ENCODE data around the gene WFDC6. TPM values are rescaled to one million over a fixed set of nuclear protein-coding genes. Genes with fewer than 3 reads are reported as not detected.

Gene WFDC6
- total RNA-seq, 1 experiment from 2014 or later: not detected

- Histone ChIP-seq H3K79me2 (ENCODE audit: low read length) (no peaks in the 10 kb centered on the region), H3K4me3 (ENCODE audit: low read length) (no peak overlapping the region), H4K20me1 (ENCODE audit: insufficient read depth, low read depth, low read length) (no peaks in the 10 kb centered on the region), H3K36me3 (ENCODE audit: insufficient read depth, low read length) (no peaks in the 10 kb centered on the region), H3K9me2 (replicated peaks; ENCODE audit: insufficient read depth, low read length) (no peaks in the 10 kb centered on the region), H3K27me3 (ENCODE audit: low read length) (no peaks in the 10 kb centered on the region), H2AFZ (ENCODE audit: low read length) (no peak overlapping the region), H3K27ac (ENCODE audit: low read length) (no peak overlapping the region), H3K9me3 (ENCODE audit: low read length) (no peaks in the 10 kb centered on the region), H3K9ac (ENCODE audit: low read length) (no peak overlapping the region), H3K4me2 (ENCODE audit: low read depth, low read length, poor library complexity, severe bottlenecking) (no peak overlapping the region), H3K4me1 (ENCODE audit: low read length) (no peaks in the 10 kb centered on the region)
- DNase-seq: no peak
These were observed 30.2 kb downstream of the WFDC6 start for GRCh38 chr20:45509091-45509490.

- Histone ChIP-seq H3K79me2 (ENCODE audit: low read length) (no peaks in the 10 kb centered on the region), H3K9me3 (ENCODE audit: low read length) (no peaks in the 10 kb centered on the region), H3K4me3 (ENCODE audit: low read length) (no peak overlapping the region), H3K36me3 (ENCODE audit: insufficient read depth, low read length) (no peaks in the 10 kb centered on the region), H3K4me1 (ENCODE audit: low read length) (no peaks in the 10 kb centered on the region), H3K4me2 (ENCODE audit: low read depth, low read length, poor library complexity, severe bottlenecking) (no peak overlapping the region), H4K20me1 (ENCODE audit: insufficient read depth, low read depth, low read length) (no peaks in the 10 kb centered on the region), H2AFZ (ENCODE audit: low read length) (no peak overlapping the region), H3K9ac (ENCODE audit: low read length) (no peak overlapping the region), H3K27ac (ENCODE audit: low read length) (no peak overlapping the region), H3K9me2 (replicated peaks; ENCODE audit: insufficient read depth, low read length) (no peaks in the 10 kb centered on the region), H3K27me3 (ENCODE audit: low read length) (no peaks in the 10 kb centered on the region)
- DNase-seq: no peak
These were observed 31.0 kb downstream of the WFDC6 start for GRCh38 chr20:45508068-45508886.

- Histone ChIP-seq H3K79me2 (ENCODE audit: low read length) (no peaks in the 10 kb centered on the region), H4K20me1 (ENCODE audit: insufficient read depth, low read depth, low read length) (no peaks in the 10 kb centered on the region), H3K4me2 (ENCODE audit: low read depth, low read length, poor library complexity, severe bottlenecking) (no peak overlapping the region)
These were observed 32.1 kb downstream of the WFDC6 start for GRCh38 chr20:45507011-45507820.

GRCh38 chr20:45506398-45506797, 32.9 kb downstream of the WFDC6 start:
- H3K36me3 ChIP-seq (ENCODE audit: insufficient read depth, low read length): no peaks in the 10 kb centered on the region
- no peak overlapping the region for H2AFZ ChIP-seq (ENCODE audit: low read length)
- no peaks in the 10 kb centered on the region for H3K9me3 ChIP-seq (ENCODE audit: low read length)
- H3K9ac ChIP-seq (ENCODE audit: low read length): no peak overlapping the region
- H3K27me3 ChIP-seq (ENCODE audit: low read length): no peaks in the 10 kb centered on the region
- no peak overlapping the region for H3K4me2 ChIP-seq (ENCODE audit: low read depth, low read length, poor library complexity, severe bottlenecking)
- H4K20me1 ChIP-seq (ENCODE audit: insufficient read depth, low read depth, low read length): no peaks in the 10 kb centered on the region
- H3K9me2 ChIP-seq (replicated peaks; ENCODE audit: insufficient read depth, low read length): no peaks in the 10 kb centered on the region
- no peak for DNase-seq
- H3K27ac ChIP-seq (ENCODE audit: low read length): no peak overlapping the region
- H3K4me3 ChIP-seq (ENCODE audit: low read length): no peak overlapping the region
- H3K79me2 ChIP-seq (ENCODE audit: low read length): no peaks in the 10 kb centered on the region
- no peaks in the 10 kb centered on the region for H3K4me1 ChIP-seq (ENCODE audit: low read length)

More at GRCh38 chr20:45507011-45507820, 32.1 kb downstream of the WFDC6 start:
- Histone ChIP-seq H2AFZ (ENCODE audit: low read length) (no peak overlapping the region), H3K9me3 (ENCODE audit: low read length) (no peaks in the 10 kb centered on the region), H3K4me1 (ENCODE audit: low read length) (no peaks in the 10 kb centered on the region), H3K27ac (ENCODE audit: low read length) (no peak overlapping the region), H3K27me3 (ENCODE audit: low read length) (no peaks in the 10 kb centered on the region), H3K9ac (ENCODE audit: low read length) (no peak overlapping the region), H3K36me3 (ENCODE audit: insufficient read depth, low read length) (no peaks in the 10 kb centered on the region), H3K4me3 (ENCODE audit: low read length) (no peak overlapping the region), H3K9me2 (replicated peaks; ENCODE audit: insufficient read depth, low read length) (no peaks in the 10 kb centered on the region)
- no peak for DNase-seq

GRCh38 chr20:45503403-45503802, 35.9 kb downstream of the WFDC6 start:
- Histone ChIP-seq H3K36me3 (ENCODE audit: insufficient read depth, low read length) (no peaks in the 10 kb centered on the region), H3K27ac (ENCODE audit: low read length) (no peak overlapping the region), H3K9me3 (ENCODE audit: low read length) (no peaks in the 10 kb centered on the region), H3K4me1 (ENCODE audit: low read length) (no peaks in the 10 kb centered on the region), H3K9me2 (replicated peaks; ENCODE audit: insufficient read depth, low read length) (no peaks in the 10 kb centered on the region), H3K27me3 (ENCODE audit: low read length) (no peaks in the 10 kb centered on the region), H4K20me1 (ENCODE audit: insufficient read depth, low read depth, low read length) (no peaks in the 10 kb centered on the region), H3K9ac (ENCODE audit: low read length) (no peak overlapping the region), H3K4me2 (ENCODE audit: low read depth, low read length, poor library complexity, severe bottlenecking) (no peak overlapping the region), H2AFZ (ENCODE audit: low read length) (no peak overlapping the region), H3K79me2 (ENCODE audit: low read length) (no peaks in the 10 kb centered on the region), H3K4me3 (ENCODE audit: low read length) (no peak overlapping the region)
- DNase-seq: no peak

- Histone ChIP-seq H3K27me3 (ENCODE audit: low read length) (no peaks in the 10 kb centered on the region), H3K9me2 (replicated peaks; ENCODE audit: insufficient read depth, low read length) (no peaks in the 10 kb centered on the region), H3K4me1 (ENCODE audit: low read length) (no peaks in the 10 kb centered on the region), H3K4me3 (ENCODE audit: low read length) (no peak overlapping the region), H3K9ac (ENCODE audit: low read length) (no peak overlapping the region), H4K20me1 (ENCODE audit: insufficient read depth, low read depth, low read length) (no peaks in the 10 kb centered on the region), H3K36me3 (ENCODE audit: insufficient read depth, low read length) (no peaks in the 10 kb centered on the region), H2AFZ (ENCODE audit: low read length) (no peak overlapping the region), H3K9me3 (ENCODE audit: low read length) (no peaks in the 10 kb centered on the region), H3K79me2 (ENCODE audit: low read length) (no peaks in the 10 kb centered on the region), H3K27ac (ENCODE audit: low read length) (no peak overlapping the region), H3K4me2 (ENCODE audit: low read depth, low read length, poor library complexity, severe bottlenecking) (no peak overlapping the region)
- DNase-seq: no peak
These were observed 36.7 kb downstream of the WFDC6 start for GRCh38 chr20:45502561-45502960.

GRCh38 chr20:45501600-45501999, 37.7 kb downstream of the WFDC6 start:
- Histone ChIP-seq H4K20me1 (ENCODE audit: insufficient read depth, low read depth, low read length) (no peaks in the 10 kb centered on the region), H2AFZ (ENCODE audit: low read length) (no peak overlapping the region), H3K9me2 (replicated peaks; ENCODE audit: insufficient read depth, low read length) (no peaks in the 10 kb centered on the region), H3K36me3 (ENCODE audit: insufficient read depth, low read length) (no peaks in the 10 kb centered on the region), H3K27me3 (ENCODE audit: low read length) (no peaks in the 10 kb centered on the region), H3K9me3 (ENCODE audit: low read length) (no peaks in the 10 kb centered on the region), H3K79me2 (ENCODE audit: low read length) (no peaks in the 10 kb centered on the region), H3K4me2 (ENCODE audit: low read depth, low read length, poor library complexity, severe bottlenecking) (no peak overlapping the region), H3K27ac (ENCODE audit: low read length) (no peak overlapping the region), H3K4me1 (ENCODE audit: low read length) (no peaks in the 10 kb centered on the region), H3K9ac (ENCODE audit: low read length) (no peak overlapping the region), H3K4me3 (ENCODE audit: low read length) (no peak overlapping the region)
- no peak for DNase-seq

- Histone ChIP-seq H3K4me3 (ENCODE audit: low read length) (no peak overlapping the region), H3K4me1 (ENCODE audit: low read length) (no peaks in the 10 kb centered on the region), H3K79me2 (ENCODE audit: low read length) (no peaks in the 10 kb centered on the region), H3K9me2 (replicated peaks; ENCODE audit: insufficient read depth, low read length) (no peaks in the 10 kb centered on the region), H3K9ac (ENCODE audit: low read length) (no peak overlapping the region), H3K36me3 (ENCODE audit: insufficient read depth, low read length) (no peaks in the 10 kb centered on the region), H3K27me3 (ENCODE audit: low read length) (no peaks in the 10 kb centered on the region), H3K4me2 (ENCODE audit: low read depth, low read length, poor library complexity, severe bottlenecking) (no peak overlapping the region), H2AFZ (ENCODE audit: low read length) (no peak overlapping the region), H3K9me3 (ENCODE audit: low read length) (no peaks in the 10 kb centered on the region), H3K27ac (ENCODE audit: low read length) (no peak overlapping the region), H4K20me1 (ENCODE audit: insufficient read depth, low read depth, low read length) (no peaks in the 10 kb centered on the region)
- DNase-seq: no peak
These were observed 39.3 kb downstream of the WFDC6 start for GRCh38 chr20:45500022-45500421.
